ENCODE data around the gene LGALS3BP. TPM values are rescaled to one million over a fixed set of nuclear protein-coding genes. Genes with fewer than 3 reads are reported as not detected.
A peak's percentile ranks its signal among the peaks of the same experiment; 100 is the strongest.

Gene LGALS3BP
- total and polyA plus RNA-seq, 7 donors: 92.5 to 415 (median 180) TPM

DNA sequence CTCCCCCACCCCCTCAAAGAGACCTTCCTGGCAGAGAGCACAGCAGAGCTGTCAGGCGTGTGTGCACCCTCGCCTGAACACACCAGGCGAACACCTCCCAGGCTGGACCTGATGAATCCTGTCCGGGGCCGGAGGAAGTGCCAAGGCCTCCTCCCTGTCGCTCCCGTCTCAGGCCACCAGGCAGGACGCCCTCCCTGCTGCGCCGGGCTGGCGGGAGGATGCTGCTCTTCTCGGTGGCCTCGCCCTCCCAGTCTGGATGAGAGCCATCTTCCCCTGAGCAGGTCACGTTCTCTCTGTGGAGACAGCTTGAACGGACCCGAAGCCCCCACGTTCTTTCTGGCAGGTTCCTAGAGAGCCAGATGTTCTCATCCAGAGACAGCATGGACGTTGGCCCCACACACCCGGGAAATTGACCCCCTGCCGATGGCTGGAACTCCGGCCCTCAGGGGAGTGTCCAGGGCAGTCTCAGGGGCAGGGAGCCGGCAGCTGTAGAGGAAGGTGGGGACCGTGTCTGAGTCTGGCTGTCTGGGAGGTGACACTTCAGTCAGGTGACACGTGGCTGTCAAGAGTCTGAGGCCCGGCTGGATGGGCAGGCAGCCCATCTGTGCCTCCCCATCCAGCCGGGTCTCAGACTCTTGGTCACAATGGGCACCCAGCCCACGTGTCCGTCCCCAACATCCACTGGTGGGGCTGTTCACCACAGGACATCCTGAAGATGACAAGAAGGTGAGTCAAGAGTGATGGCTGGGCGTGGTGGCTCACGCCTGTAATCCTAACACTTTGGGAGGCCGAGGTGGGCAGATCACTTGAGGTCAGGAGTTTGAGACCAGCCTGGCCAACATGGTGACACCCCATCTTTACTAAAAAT is 49.6 kb downstream of the LGALS3BP start:
- 22 to 66% methylated on average over 31 of the region's 31 CpGs for WGBS, 2 donors
- Histone ChIP-seq H3K36me3 (no peaks in the 10 kb centered on the region), H3K27ac (no peak overlapping the region), H3K9me3 (no peaks in the 10 kb centered on the region), H3K4me1 (peaks cover 0 to 29% (median 28%) of the 10 kb centered on the region in 4 donors), H3K27me3 (no peaks in the 10 kb centered on the region), H3K4me3 (no peak overlapping the region)
- intact Hi-C loops (cut with DNase I): no loop called here
- TF ChIP-seq, protein P1, sequence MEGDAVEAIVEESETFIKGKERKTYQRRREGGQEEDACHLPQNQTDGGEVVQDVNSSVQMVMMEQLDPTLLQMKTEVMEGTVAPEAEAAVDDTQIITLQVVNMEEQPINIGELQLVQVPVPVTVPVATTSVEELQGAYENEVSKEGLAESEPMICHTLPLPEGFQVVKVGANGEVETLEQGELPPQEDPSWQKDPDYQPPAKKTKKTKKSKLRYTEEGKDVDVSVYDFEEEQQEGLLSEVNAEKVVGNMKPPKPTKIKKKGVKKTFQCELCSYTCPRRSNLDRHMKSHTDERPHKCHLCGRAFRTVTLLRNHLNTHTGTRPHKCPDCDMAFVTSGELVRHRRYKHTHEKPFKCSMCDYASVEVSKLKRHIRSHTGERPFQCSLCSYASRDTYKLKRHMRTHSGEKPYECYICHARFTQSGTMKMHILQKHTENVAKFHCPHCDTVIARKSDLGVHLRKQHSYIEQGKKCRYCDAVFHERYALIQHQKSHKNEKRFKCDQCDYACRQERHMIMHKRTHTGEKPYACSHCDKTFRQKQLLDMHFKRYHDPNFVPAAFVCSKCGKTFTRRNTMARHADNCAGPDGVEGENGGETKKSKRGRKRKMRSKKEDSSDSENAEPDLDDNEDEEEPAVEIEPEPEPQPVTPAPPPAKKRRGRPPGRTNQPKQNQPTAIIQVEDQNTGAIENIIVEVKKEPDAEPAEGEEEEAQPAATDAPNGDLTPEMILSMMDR (IDR thresholded peaks at IDR 0.05): no peak
- TF ChIP-seq EP300 (IDR thresholded peaks at IDR 0.05): no peak
- TF ChIP-seq POLR2A (IDR thresholded peaks at IDR 0.05): no peak
- TF ChIP-seq POLR2AphosphoS5 (IDR thresholded peaks at IDR 0.05): no peak
- DNase-seq: no peak

GRCh38 chr17:78925662-78926555 is 53.8 kb downstream of the LGALS3BP start:
- TF ChIP-seq EP300 (IDR thresholded peaks at IDR 0.05) (no peak), POLR2AphosphoS5 (IDR thresholded peaks at IDR 0.05) (peak in 2 of 4 donors; percentile 24 to 60), POLR2A (IDR thresholded peaks at IDR 0.05) (peak; percentile 47 to 58)
- TF ChIP-seq, protein P1 (IDR thresholded peaks at IDR 0.05): no peak
- intact Hi-C loops (cut with DNase I): no loop called here

GRCh38 chr17:78925234-78925633 is 54.5 kb downstream of the LGALS3BP start, which contains the start of gene TIMP2:
Gene TIMP2 (minus strand): TSS chr17:78925387. CDS start chr17:78925088, 299 bp downstream.
- H3K4me1 ChIP-seq: peaks cover 0 to 49% (median 45%) of the 10 kb centered on the region in 4 donors
- no peaks in the 10 kb centered on the region for H3K36me3 ChIP-seq
- no peaks in the 10 kb centered on the region for H3K9me3 ChIP-seq
- intact Hi-C loops (cut with DNase I): no loop called here
- TF ChIP-seq POLR2AphosphoS5 (IDR thresholded peaks at IDR 0.05) (peak; percentile 89 to 98 (median 98)), POLR2A (IDR thresholded peaks at IDR 0.05) (no peak), EP300 (IDR thresholded peaks at IDR 0.05) (no peak)
- TF ChIP-seq, protein P1 (IDR thresholded peaks at IDR 0.05): no peak
- H3K27ac ChIP-seq: peak within 1 kb of the TSS; percentile 97 to 100 (median 99)
- no peaks in the 10 kb centered on the region for H3K27me3 ChIP-seq
- H3K4me3 ChIP-seq: peak within 1 kb of the TSS; percentile 60 to 93 (median 80)
- DNase-seq: peak; percentile 98
- 1% methylated on average over 52 of the region's 52 CpGs for WGBS, 2 donors

More at GRCh38 chr17:78925662-78926555, 53.8 kb downstream of the LGALS3BP start:
- Histone ChIP-seq H3K27me3 (no peaks in the 10 kb centered on the region), H3K36me3 (no peaks in the 10 kb centered on the region), H3K9me3 (no peaks in the 10 kb centered on the region), H3K4me3 (peak overlapping the region; percentile 60 to 93 (median 80)), H3K27ac (peak overlapping the region; percentile 97 to 100 (median 99)), H3K4me1 (peaks cover 0 to 43% (median 38%) of the 10 kb centered on the region in 4 donors)
- 30% methylated on average over 33 of the region's 33 CpGs for WGBS, 2 donors
- DNase-seq: peak; percentile 97

DNA sequence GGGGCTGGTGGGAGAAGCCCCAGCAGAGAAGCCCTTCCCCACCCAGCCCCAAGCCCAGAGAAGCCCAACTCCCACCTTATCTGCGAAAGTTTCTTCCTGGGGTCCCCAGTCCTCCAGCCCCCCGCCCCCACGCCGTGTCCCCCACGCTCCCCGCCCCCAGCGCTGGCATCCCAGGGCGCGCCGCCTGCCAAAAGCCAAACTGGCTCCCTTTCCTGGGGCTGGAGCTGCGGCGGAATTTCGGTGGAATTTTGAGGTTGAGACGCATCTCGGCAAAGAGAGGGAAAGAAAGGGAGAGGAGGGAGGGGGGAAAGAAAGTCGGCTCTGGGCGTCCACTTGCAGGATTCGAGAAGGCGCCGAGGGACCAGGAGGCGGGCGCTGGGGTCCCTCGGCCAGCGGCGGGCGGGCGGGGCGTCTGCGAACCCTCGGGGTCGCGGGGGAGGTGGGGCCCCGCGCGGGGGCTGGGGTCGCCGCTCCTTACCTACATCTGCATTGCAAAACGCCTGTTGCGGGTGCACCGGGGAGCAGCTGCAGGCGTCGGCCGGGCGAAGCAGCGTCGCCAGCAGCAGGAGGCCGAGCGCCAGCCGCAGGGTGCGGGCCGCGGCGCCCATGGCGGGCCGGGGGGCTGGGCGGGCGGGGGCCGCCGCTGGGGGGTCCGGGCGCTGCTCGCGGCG is 55.1 kb downstream of the LGALS3BP start:
- intact Hi-C loops (cut with DNase I): loop anchor here (5.0 kb wide), 1 partner anchor 57 kb away; no protein-coding TSS in a partner anchor
- Histone ChIP-seq H3K4me3 (peak overlapping the region; percentile 60 to 93 (median 80)), H3K27ac (peak overlapping the region; percentile 97 to 100 (median 99)), H3K9me3 (no peaks in the 10 kb centered on the region), H3K4me1 (peaks cover 0 to 56% (median 51%) of the 10 kb centered on the region in 4 donors), H3K27me3 (no peaks in the 10 kb centered on the region), H3K36me3 (no peaks in the 10 kb centered on the region)
- 1% methylated on average over 64 of the region's 64 CpGs for WGBS, 2 donors
- DNase-seq: no peak
- TF ChIP-seq POLR2AphosphoS5 (IDR thresholded peaks at IDR 0.05): peak in 1 of 4 donors; percentile 7
- TF ChIP-seq EP300 (IDR thresholded peaks at IDR 0.05): no peak

Measured in sigmoid colon (tissue), 7 donors.